Osteocyte (in vitro differentiated cells): ENCODE measurements around the gene C19orf47. TPM values are rescaled to one million over a fixed set of nuclear protein-coding genes. Genes with fewer than 3 reads are reported as not detected.

Experiments
- DNase-seq: peaks from one replicate; pipeline ENCODE4 v3.0.0; 2021; ENCODE audit warnings: mixed read lengths; ENCODE audit not compliant: unreplicated experiment; ENCODE audit errors: extremely low spot score
- H3K27ac Mint-ChIP-seq: one replicate; pipeline ENCODE4 v1.8.0; 2021; ENCODE audit warnings: mild to moderate bottlenecking, mixed read lengths; ENCODE audit not compliant: unreplicated experiment
- H3K27me3 Mint-ChIP-seq: one replicate; pipeline ENCODE4 v1.8.0; 2021; ENCODE audit warnings: mixed read lengths; ENCODE audit not compliant: unreplicated experiment
- H3K36me3 Mint-ChIP-seq: one replicate; pipeline ENCODE4 v1.8.0; 2021; ENCODE audit warnings: mixed read lengths; ENCODE audit not compliant: unreplicated experiment
- H3K4me1 Mint-ChIP-seq: one replicate; pipeline ENCODE4 v1.8.0; 2021; ENCODE audit warnings: mixed read lengths; ENCODE audit not compliant: unreplicated experiment
- H3K4me3 Mint-ChIP-seq: one replicate; pipeline ENCODE4 v1.8.0; 2021; ENCODE audit warnings: mild to moderate bottlenecking, moderate library complexity, mixed read lengths; ENCODE audit not compliant: unreplicated experiment
- H3K9me3 Mint-ChIP-seq: one replicate; pipeline ENCODE4 v1.8.0; 2021; ENCODE audit warnings: mixed read lengths; ENCODE audit not compliant: unreplicated experiment
- CTCF ChIP-seq: fragments of 200-600 bp; sonication (generic); IDR thresholded peaks from 2 replicates; pipeline ENCODE4 v1.5.0; 2021; ENCODE audit warnings: antibody characterized with exemption, mild to moderate bottlenecking, moderate library complexity
- total RNA-seq: library from RNA; stranded (reverse); gene quantifications from 2 replicates; pipeline ENCODE4 v1.2.1, GENCODE V29; 2021

The C19orf47 gene
- total RNA-seq, 1 donor from 2014 or later: 16.6 TPM

DNA sequence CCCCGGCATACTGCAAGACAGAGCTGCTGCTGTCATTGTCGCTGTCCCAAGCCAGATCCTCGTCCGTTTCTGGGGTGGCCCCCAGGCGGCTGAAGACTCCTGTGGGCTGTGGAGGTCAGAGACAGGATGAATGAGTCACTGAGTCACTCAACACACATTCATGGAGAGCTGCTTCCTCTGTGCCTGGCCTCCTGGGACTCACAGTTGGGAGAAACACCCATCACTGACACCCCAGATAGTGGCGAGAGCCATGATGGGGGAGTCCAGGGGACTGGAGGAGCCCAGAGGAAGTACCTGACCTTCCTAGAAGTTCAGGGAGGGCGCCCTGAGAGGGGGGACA, 26.0 kb downstream of the C19orf47 start:
- DNase-seq: no peak
- Mint-ChIP-seq H3K4me1 (peaks cover 20% of the 10 kb centered on the region), H3K27me3 (no peaks in the 10 kb centered on the region), H3K4me3 (no peak overlapping the region), H3K27ac (peak overlapping the region; percentile 92), H3K9me3 (no peaks in the 10 kb centered on the region), H3K36me3 (peaks cover 36% of the 10 kb centered on the region)
- TF ChIP-seq CTCF: no peak

DNA sequence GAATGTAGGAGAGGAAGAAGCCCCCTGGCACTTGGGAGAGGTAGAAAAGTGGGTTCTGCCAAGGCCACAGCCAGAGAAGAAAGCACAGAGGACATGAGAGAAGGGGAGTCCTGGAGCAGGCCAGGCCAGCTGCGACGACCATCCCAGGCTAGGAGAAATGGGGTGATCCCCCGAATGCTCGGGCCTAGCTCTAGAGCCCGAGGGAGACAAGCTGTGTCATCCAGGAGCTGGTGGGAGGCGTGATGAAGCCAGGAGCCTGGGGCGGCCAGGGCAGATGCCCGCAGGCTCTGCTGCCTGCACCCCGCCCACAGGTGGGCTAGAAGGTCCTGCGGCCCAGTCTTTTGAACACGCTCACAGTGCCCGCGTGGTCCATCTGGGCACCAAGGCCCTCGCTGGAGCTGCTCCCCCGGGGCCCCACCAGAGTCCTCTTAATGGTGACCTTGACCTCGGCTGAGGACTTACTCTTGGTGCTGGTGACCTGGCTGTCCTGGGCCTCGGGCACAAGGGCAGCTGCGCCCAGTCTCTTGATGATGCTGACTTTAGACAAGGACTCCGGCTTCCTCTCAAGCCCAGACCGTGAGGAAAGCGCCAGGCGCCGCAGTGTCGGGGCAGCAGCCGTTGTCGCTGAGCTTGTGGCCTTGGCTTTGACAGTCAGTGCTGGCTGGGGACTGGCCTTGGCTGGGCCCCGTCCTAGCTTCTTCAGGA, 26.5 kb downstream of the C19orf47 start:
- Mint-ChIP-seq H3K4me1 (peaks cover 20% of the 10 kb centered on the region), H3K9me3 (no peaks in the 10 kb centered on the region), H3K36me3 (peaks cover 35% of the 10 kb centered on the region), H3K27me3 (no peaks in the 10 kb centered on the region), H3K4me3 (no peak overlapping the region), H3K27ac (peak overlapping the region; percentile 59)
- TF ChIP-seq CTCF: no peak
- DNase-seq: no peak

DNA sequence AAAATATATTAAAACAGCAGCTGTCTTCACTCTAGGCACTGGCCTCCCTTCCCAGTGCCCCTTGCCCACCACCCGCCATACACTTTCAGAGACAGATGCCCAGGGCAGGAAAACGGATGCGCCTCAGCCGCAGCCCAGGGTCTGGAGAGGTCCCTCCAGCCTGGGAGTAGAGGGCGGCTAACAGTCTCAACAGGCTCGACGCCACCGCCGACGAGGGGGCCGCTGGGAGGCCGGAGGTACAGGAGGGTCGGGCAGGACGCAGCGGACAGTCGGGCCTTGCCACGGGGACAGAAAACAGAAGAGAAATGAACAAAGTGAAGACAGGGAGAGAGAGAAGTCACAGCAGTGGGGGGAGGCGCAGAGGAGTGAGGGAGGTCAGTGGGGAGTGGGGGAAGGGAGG, 27.1 kb downstream of the C19orf47 start:
- H3K4me1 Mint-ChIP-seq: peaks cover 20% of the 10 kb centered on the region
- no peaks in the 10 kb centered on the region for H3K9me3 Mint-ChIP-seq
- H3K36me3 Mint-ChIP-seq: peaks cover 35% of the 10 kb centered on the region
- no peak for DNase-seq
- H3K27ac Mint-ChIP-seq: peak overlapping the region; percentile 59
- no peaks in the 10 kb centered on the region for H3K27me3 Mint-ChIP-seq
- no peak overlapping the region for H3K4me3 Mint-ChIP-seq
- no peak for TF ChIP-seq CTCF

DNA sequence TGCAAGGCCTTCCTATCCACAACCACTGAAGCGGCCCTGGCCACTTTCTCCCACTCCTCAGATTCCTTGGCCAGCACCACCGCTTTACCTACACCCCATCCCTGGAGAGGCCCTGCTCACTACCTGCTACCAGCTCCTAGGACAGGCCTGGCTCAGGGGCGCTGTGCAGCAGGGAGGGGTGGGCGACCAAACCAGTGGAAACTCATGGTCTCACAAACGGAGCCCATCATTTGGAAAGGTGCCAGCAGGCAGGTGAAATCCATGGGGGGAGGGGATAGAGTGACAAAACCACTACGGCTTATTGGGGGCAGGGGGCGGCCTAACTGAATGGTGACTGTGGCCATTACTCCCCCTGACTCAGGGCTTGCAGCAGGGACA, 27.6 kb downstream of the C19orf47 start:
- no peak for DNase-seq
- no peak for TF ChIP-seq CTCF
- Mint-ChIP-seq H3K4me3 (no peak overlapping the region), H3K36me3 (peaks cover 31% of the 10 kb centered on the region), H3K27me3 (no peaks in the 10 kb centered on the region), H3K27ac (no peak overlapping the region), H3K9me3 (no peaks in the 10 kb centered on the region), H3K4me1 (peaks cover 20% of the 10 kb centered on the region)

- Mint-ChIP-seq H3K27ac (no peak overlapping the region), H3K27me3 (no peaks in the 10 kb centered on the region), H3K4me3 (no peak overlapping the region), H3K36me3 (peaks cover 12% of the 10 kb centered on the region), H3K9me3 (no peaks in the 10 kb centered on the region), H3K4me1 (peaks cover 6% of the 10 kb centered on the region)
- no peak for TF ChIP-seq CTCF
- no peak for DNase-seq
Observed at GRCh38 chr19:40317338-40317737, 30.9 kb downstream of the C19orf47 start.
